ENCODE data around the gene ACSL3.

The ACSL3 gene

GRCh38 chr2:222848862-222849261 is 12.0 kb upstream of the ACSL3 start:
- Histone ChIP-seq H3K4me3 (no peak overlapping the region), H3K9me3 (replicated peaks in 1 of 11) (no peaks in the 10 kb centered on the region), H3K4me2 (peak overlapping the region in 2 of 11 experiments; percentile 3 to 66; a peak in 2 of 22 replicates), H4K20me1 (no peaks in the 10 kb centered on the region), H3K27ac (no peak overlapping the region), H3K27me3 (no peaks in the 10 kb centered on the region), H3K36me3 (no peaks in the 10 kb centered on the region), H3K4me1 (peaks cover 0 to 44% (median 3%) of the 10 kb centered on the region in 10 experiments; a peak in 9 of 20 replicates), H3K9ac (no peak overlapping the region)
- no peak for TF ChIP-seq Cebpa-rat (IDR thresholded peaks at IDR 0.05)

DNA sequence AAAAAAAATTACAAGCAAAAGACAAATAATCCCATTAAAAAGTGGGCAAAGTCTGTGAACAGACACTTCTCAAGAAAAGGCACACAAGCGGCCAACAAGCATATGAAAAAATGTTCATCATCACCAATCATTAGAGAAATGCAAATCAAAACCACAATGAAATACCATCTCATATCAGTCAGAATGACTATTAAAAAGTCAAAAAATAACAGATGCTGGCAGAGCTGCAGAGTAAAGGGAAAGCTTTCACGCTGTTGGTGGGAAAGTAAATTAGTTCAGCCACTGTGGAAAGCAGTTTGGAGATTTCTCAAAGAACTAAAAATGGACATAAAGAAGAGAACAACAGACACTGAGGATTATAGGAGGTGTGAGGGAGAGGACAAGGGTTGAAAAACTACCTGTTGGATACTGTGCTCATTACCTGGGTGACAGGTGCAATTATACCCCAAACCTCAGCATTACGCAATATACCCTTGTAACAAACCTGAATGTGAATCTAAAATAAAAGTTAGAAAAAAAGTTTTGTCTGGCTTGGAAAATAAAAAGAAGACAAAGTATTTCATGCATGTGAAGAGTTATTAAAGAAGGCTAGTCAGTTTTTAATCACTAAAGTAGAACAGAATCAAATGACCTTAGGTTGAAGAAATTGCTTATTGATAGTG is 8.7 kb upstream of the ACSL3 start:
- H4K20me1 ChIP-seq: no peaks in the 10 kb centered on the region
- peaks cover 0 to 27% (median 0%) of the 10 kb centered on the region in 10 experiments; a peak in 4 of 20 replicates for H3K4me1 ChIP-seq
- H3K9me3 ChIP-seq (replicated peaks in 1 of 11): no peaks in the 10 kb centered on the region
- H3K4me3 ChIP-seq: no peak overlapping the region
- H3K27ac ChIP-seq: no peak overlapping the region
- no peaks in the 10 kb centered on the region for H3K36me3 ChIP-seq
- no peak overlapping the region for H3K4me2 ChIP-seq
- H3K9ac ChIP-seq: no peak overlapping the region
- peak in 5 of 11 experiments; percentile 33 to 64 (median 49); a peak in 5 of 22 replicates for TF ChIP-seq Cebpa-rat (IDR thresholded peaks at IDR 0.05)
- no peaks in the 10 kb centered on the region for H3K27me3 ChIP-seq

DNA sequence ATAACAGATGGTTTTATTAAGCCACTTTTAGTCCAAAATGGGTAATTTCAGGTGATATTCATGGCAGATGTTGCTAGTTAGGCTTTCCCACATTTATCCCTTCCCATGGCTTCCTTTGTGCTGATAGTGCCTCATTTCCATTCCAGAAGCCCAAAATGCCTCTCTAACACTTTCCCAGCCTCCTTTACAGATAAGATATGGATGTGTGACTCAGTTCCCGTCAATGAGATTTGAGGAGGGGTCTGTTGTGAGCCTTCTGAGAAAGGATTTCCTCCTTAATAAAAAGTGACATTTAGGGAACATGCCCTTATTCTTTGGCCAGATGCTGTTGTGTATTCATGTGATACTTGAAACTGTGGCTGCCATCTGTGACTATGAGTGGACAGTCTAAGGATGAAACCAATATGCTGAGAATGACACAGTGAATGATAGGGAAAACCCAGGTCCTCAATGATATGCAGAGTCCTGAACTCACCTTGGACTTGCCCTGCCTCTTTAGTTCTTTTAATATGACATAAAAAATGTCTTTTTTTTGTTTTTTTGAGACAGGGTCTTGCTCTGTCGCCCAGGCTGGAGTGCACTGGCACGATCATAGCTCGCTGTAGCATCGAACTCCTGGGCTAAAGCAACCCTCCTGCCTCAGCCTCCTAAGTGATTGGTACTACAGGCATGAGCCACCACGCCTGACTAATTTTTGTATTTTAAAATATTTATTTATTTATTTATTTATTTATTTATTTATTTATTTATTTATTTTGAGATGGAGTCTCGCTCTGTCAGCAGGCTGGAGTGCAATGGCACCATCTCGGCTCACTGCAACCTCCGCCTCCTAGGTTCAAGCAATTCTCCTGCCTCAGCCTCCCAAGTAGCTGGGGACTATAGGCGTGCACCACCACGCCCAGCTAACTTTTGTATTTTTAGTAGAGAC is 5.8 kb upstream of the ACSL3 start:
- Histone ChIP-seq H3K9ac (no peak overlapping the region), H3K27me3 (no peaks in the 10 kb centered on the region), H3K4me1 (peaks cover 10 to 17% (median 12%) of the 10 kb centered on the region in 10 experiments), H3K9me3 (replicated peaks in 1 of 11) (no peaks in the 10 kb centered on the region), H3K4me2 (no peak overlapping the region), H3K27ac (no peak overlapping the region), H3K4me3 (no peak overlapping the region), H3K36me3 (no peaks in the 10 kb centered on the region), H4K20me1 (no peaks in the 10 kb centered on the region)
- no peak for TF ChIP-seq Cebpa-rat (IDR thresholded peaks at IDR 0.05)

- no peaks in the 10 kb centered on the region for H3K36me3 ChIP-seq
- peaks cover 36 to 42% (median 40%) of the 10 kb centered on the region in 11 experiments; a peak in 21 of 22 replicates for H4K20me1 ChIP-seq
- no peaks in the 10 kb centered on the region for H3K9me3 ChIP-seq (replicated peaks in 1 of 11)
- H3K4me1 ChIP-seq: peaks cover 37 to 50% (median 43%) of the 10 kb centered on the region in 10 experiments
- H3K4me3 ChIP-seq: peak overlapping the region; percentile 85 to 99 (median 96); a peak in 19 of 20 replicates
- no peak for TF ChIP-seq Cebpa-rat (IDR thresholded peaks at IDR 0.05)
- H3K4me2 ChIP-seq: peak overlapping the region; percentile 70 to 93 (median 80)
- peak overlapping the region; percentile 32 to 100 (median 98); a peak in 21 of 22 replicates for H3K9ac ChIP-seq
- peak overlapping the region; percentile 36 to 99 (median 97); a peak in 20 of 22 replicates for H3K27ac ChIP-seq
- H3K27me3 ChIP-seq: no peaks in the 10 kb centered on the region
Observed at GRCh38 chr2:222859786-222860612, 837 bp upstream of the ACSL3 start.

- no peak for TF ChIP-seq Cebpa-rat (IDR thresholded peaks at IDR 0.05)
- H3K9ac ChIP-seq: peak overlapping the region; percentile 96 to 100 (median 98)
- peak overlapping the region; percentile 85 to 99 (median 96) for H3K4me3 ChIP-seq
- H4K20me1 ChIP-seq: peaks cover 51 to 57% (median 56%) of the 10 kb centered on the region in 11 experiments
- H3K9me3 ChIP-seq (replicated peaks in 1 of 11): no peaks in the 10 kb centered on the region
- H3K4me1 ChIP-seq: peaks cover 41 to 56% (median 49%) of the 10 kb centered on the region in 10 experiments
- no peaks in the 10 kb centered on the region for H3K27me3 ChIP-seq
- H3K27ac ChIP-seq: peak overlapping the region; percentile 92 to 99 (median 97)
- H3K4me2 ChIP-seq: peak overlapping the region; percentile 76 to 96 (median 88)
- no peaks in the 10 kb centered on the region for H3K36me3 ChIP-seq
Observed at GRCh38 chr2:222861411-222862105, 722 bp downstream of the ACSL3 start.

DNA sequence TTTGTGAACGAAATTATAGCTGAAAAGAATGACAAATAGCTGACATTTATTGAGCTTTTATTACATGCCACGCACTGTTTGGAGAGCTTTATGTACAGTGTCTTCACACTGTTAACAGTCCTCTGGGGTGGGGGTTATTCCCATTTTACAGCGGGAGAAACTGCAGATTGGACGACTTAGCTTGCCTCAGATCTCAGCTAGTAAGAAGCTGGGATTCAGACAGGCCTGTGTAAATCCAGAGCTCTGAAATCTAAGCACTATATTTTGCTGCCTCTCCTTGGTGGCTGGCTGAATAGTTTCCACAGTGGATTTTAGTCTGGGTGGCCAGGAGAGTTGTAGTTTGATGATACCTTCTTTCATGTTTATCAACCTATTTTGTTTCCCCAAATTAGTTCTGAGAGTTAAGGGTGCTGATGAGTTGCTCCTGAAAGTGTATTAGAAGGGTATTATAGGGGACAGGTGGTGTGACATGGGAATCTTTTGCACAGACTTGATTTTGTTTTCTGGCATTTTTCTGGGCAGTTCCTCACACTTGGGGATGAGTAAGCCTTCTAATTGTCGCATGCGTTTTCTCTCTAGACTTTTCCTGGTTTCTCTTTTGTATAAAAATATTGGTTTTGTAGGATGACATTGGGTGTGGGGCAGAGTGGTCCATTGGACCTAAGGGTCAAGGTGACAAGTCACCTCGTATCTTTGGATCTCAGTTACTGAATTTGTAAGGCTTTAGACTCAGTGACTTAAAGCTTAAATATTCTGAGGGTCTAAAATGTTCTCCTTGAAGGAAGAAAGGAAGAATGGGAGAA is 1.5 kb downstream of the ACSL3 start:
- Histone ChIP-seq H3K9ac (peak overlapping the region; percentile 96 to 100 (median 98)), H3K4me2 (peak overlapping the region; percentile 76 to 96 (median 88)), H3K4me1 (peaks cover 41 to 56% (median 50%) of the 10 kb centered on the region in 10 experiments), H3K27me3 (no peaks in the 10 kb centered on the region), H3K36me3 (peaks cover 0 to 3% (median 0%) of the 10 kb centered on the region in 11 experiments; a peak in 1 of 22 replicates), H3K27ac (peak overlapping the region; percentile 92 to 99 (median 97); a peak in 21 of 22 replicates), H3K4me3 (peak overlapping the region; percentile 85 to 99 (median 96)), H3K9me3 (replicated peaks in 1 of 11) (no peaks in the 10 kb centered on the region), H4K20me1 (peaks cover 54 to 63% (median 61%) of the 10 kb centered on the region in 11 experiments)
- no peak for TF ChIP-seq Cebpa-rat (IDR thresholded peaks at IDR 0.05)

GRCh38 chr2:222862909-222863544 is 2.2 kb downstream of the ACSL3 start:
- Histone ChIP-seq H3K9me3 (replicated peaks in 1 of 11) (no peaks in the 10 kb centered on the region), H3K4me2 (peak overlapping the region; percentile 76 to 96 (median 88)), H3K4me1 (peaks cover 41 to 58% (median 50%) of the 10 kb centered on the region in 10 experiments), H3K4me3 (peak overlapping the region; percentile 85 to 99 (median 96); a peak in 18 of 20 replicates), H3K27me3 (no peaks in the 10 kb centered on the region), H4K20me1 (peaks cover 54 to 70% (median 69%) of the 10 kb centered on the region in 11 experiments), H3K27ac (peak overlapping the region in 4 of 11 experiments; percentile 94 to 99 (median 98); a peak in 3 of 22 replicates), H3K9ac (peak overlapping the region; percentile 96 to 100 (median 98); a peak in 19 of 22 replicates), H3K36me3 (peaks cover 0 to 3% (median 0%) of the 10 kb centered on the region in 11 experiments; a peak in 1 of 22 replicates)
- TF ChIP-seq Cebpa-rat (IDR thresholded peaks at IDR 0.05): no peak

Measured in BLaER1 treated with 17β-estradiol and CSF1 and Interleukin-3, amounts not matched to agents 10 nM and 100 nM (cell line).